H1 (cell line): ENCODE data around the gene ZDHHC8. TPM values are rescaled to one million over a fixed set of nuclear protein-coding genes. Genes with fewer than 3 reads are reported as not detected.

Experiments used
- HDAC6 ChIP-seq: IDR thresholded peaks from one replicate; pipeline ENCODE4 v1.7.1; 2012; ENCODE audit warnings: low read depth, mild to moderate bottlenecking, inconsistent platforms, low read length, moderate library complexity
- JUN ChIP-seq: IDR thresholded peaks from 2 replicates; pipeline ENCODE4 v1.6.1; 2011; ENCODE audit warnings: low read depth, mild to moderate bottlenecking, improper control_type of control experiment, low read length
- JUND ChIP-seq: IDR thresholded peaks from 2 replicates; pipeline ENCODE4 v1.6.1; 2011; ENCODE audit warnings: mild to moderate bottlenecking, improper control_type of control experiment, low read length
- NRF1 ChIP-seq: IDR thresholded peaks from 2 replicates; pipeline ENCODE4 v1.6.1; 2011; ENCODE audit warnings: mild to moderate bottlenecking, low read depth, low read length, improper control_type of control experiment
- RXRA ChIP-seq: IDR thresholded peaks from 2 replicates; pipeline ENCODE4 v1.6.1; 2011; ENCODE audit warnings: low read depth, mild to moderate bottlenecking, low read length, moderate library complexity; ENCODE audit not compliant: insufficient read depth
- SIN3A ChIP-seq, 2 experiments: IDR thresholded peaks in 1 of 2; conservative IDR thresholded peaks in 1 of 2; 2 replicates each; pipeline ENCODE4 v1.6.1; 2011 to 2012; ENCODE audit warnings: low read length in 2 of 2, improper control_type of control experiment in 1 of 2, low read depth in 1 of 2, mild to moderate bottlenecking in 1 of 2
- TBP ChIP-seq: IDR thresholded peaks from 2 replicates; pipeline ENCODE4 v1.6.1; 2011; ENCODE audit warnings: low read depth, low read length, improper control_type of control experiment
- YY1 ChIP-seq: IDR thresholded peaks from 2 replicates; pipeline ENCODE4 v1.6.1; 2011; ENCODE audit warnings: low read depth, mild to moderate bottlenecking, low read length
- polyA plus RNA-seq, 7 experiments: library from polyadenylated mRNA; depleted of rRNA in 3 of 7; stranded (reverse) in 5 of 7; unstranded in 2 of 7; fragments of >200 nt in 5 of 7; fragments of 200-250 nt in 2 of 7; gene quantifications; 1 replicate in 5 of 7; 2 replicates in 1 of 7; 4 replicates in 1 of 7; pipeline versions ENCODE4 v1.2.1 to v1.2.3, GENCODE V29; 2011 to 2013; ENCODE audit warnings: missing spikeins in 2 of 7, mixed read lengths in 2 of 7
- total RNA-seq: library from RNA; stranded (reverse); fragmentation: NEBNext Ultra II Directional; extraction: Animal tissue kit (Norgen Biotek cat#: 25700); gene quantifications from 2 replicates; pipeline ENCODE4 v1.2.1, GENCODE V29; 2021
- TF ChIP-seq, protein P1 (sequence below): fragments of 300-600 bp; sonication (generic); IDR thresholded peaks from 2 replicates; pipeline ENCODE4 v1.7.1; 2012; ENCODE audit warnings: low read length, moderate library complexity, mild to moderate bottlenecking, inconsistent platforms; ENCODE audit not compliant: insufficient replicate concordance

The ZDHHC8 gene
- total and polyA plus RNA-seq, 2 of the 8 experiments (the other 6 are each of a cell fraction or from before 2014, with no cell fraction given) = 18.6 to 65.6 TPM

GRCh38 chr22:20196094-20196842 is 64.7 kb downstream of the ZDHHC8 start (continued):
- TF ChIP-seq, protein P1, sequence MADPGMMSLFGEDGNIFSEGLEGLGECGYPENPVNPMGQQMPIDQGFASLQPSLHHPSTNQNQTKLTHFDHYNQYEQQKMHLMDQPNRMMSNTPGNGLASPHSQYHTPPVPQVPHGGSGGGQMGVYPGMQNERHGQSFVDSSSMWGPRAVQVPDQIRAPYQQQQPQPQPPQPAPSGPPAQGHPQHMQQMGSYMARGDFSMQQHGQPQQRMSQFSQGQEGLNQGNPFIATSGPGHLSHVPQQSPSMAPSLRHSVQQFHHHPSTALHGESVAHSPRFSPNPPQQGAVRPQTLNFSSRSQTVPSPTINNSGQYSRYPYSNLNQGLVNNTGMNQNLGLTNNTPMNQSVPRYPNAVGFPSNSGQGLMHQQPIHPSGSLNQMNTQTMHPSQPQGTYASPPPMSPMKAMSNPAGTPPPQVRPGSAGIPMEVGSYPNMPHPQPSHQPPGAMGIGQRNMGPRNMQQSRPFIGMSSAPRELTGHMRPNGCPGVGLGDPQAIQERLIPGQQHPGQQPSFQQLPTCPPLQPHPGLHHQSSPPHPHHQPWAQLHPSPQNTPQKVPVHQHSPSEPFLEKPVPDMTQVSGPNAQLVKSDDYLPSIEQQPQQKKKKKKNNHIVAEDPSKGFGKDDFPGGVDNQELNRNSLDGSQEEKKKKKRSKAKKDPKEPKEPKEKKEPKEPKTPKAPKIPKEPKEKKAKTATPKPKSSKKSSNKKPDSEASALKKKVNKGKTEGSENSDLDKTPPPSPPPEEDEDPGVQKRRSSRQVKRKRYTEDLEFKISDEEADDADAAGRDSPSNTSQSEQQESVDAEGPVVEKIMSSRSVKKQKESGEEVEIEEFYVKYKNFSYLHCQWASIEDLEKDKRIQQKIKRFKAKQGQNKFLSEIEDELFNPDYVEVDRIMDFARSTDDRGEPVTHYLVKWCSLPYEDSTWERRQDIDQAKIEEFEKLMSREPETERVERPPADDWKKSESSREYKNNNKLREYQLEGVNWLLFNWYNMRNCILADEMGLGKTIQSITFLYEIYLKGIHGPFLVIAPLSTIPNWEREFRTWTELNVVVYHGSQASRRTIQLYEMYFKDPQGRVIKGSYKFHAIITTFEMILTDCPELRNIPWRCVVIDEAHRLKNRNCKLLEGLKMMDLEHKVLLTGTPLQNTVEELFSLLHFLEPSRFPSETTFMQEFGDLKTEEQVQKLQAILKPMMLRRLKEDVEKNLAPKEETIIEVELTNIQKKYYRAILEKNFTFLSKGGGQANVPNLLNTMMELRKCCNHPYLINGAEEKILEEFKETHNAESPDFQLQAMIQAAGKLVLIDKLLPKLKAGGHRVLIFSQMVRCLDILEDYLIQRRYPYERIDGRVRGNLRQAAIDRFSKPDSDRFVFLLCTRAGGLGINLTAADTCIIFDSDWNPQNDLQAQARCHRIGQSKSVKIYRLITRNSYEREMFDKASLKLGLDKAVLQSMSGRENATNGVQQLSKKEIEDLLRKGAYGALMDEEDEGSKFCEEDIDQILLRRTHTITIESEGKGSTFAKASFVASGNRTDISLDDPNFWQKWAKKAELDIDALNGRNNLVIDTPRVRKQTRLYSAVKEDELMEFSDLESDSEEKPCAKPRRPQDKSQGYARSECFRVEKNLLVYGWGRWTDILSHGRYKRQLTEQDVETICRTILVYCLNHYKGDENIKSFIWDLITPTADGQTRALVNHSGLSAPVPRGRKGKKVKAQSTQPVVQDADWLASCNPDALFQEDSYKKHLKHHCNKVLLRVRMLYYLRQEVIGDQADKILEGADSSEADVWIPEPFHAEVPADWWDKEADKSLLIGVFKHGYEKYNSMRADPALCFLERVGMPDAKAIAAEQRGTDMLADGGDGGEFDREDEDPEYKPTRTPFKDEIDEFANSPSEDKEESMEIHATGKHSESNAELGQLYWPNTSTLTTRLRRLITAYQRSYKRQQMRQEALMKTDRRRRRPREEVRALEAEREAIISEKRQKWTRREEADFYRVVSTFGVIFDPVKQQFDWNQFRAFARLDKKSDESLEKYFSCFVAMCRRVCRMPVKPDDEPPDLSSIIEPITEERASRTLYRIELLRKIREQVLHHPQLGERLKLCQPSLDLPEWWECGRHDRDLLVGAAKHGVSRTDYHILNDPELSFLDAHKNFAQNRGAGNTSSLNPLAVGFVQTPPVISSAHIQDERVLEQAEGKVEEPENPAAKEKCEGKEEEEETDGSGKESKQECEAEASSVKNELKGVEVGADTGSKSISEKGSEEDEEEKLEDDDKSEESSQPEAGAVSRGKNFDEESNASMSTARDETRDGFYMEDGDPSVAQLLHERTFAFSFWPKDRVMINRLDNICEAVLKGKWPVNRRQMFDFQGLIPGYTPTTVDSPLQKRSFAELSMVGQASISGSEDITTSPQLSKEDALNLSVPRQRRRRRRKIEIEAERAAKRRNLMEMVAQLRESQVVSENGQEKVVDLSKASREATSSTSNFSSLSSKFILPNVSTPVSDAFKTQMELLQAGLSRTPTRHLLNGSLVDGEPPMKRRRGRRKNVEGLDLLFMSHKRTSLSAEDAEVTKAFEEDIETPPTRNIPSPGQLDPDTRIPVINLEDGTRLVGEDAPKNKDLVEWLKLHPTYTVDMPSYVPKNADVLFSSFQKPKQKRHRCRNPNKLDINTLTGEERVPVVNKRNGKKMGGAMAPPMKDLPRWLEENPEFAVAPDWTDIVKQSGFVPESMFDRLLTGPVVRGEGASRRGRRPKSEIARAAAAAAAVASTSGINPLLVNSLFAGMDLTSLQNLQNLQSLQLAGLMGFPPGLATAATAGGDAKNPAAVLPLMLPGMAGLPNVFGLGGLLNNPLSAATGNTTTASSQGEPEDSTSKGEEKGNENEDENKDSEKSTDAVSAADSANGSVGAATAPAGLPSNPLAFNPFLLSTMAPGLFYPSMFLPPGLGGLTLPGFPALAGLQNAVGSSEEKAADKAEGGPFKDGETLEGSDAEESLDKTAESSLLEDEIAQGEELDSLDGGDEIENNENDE = no peak
- TF ChIP-seq TBP = no peak
- TF ChIP-seq HDAC6 = no peak
- no peak for TF ChIP-seq JUND
- TF ChIP-seq JUN = no peak
- no peak for TF ChIP-seq NRF1
- no peak for TF ChIP-seq SIN3A (conservative IDR thresholded peaks at IDR 0.05 in 1 of 2, IDR thresholded peaks at IDR 0.05 in 1 of 2; ENCODE audit: low read depth in 1 of 2, low read length in 2 of 2)
- TF ChIP-seq YY1 = no peak
- no peak for TF ChIP-seq RXRA
